ENCODE data around the gene HIVEP3.

Gene HIVEP3

GRCh38 chr1:41809692-41810091 lies 109.0 kb downstream of the HIVEP3 start:
- no peak for DNase-seq

GRCh38 chr1:41807390-41807789 lies 111.3 kb downstream of the HIVEP3 start:
- DNase-seq = no peak

GRCh38 chr1:41806472-41807155 lies 112.1 kb downstream of the HIVEP3 start:
- no peak for DNase-seq

DNA sequence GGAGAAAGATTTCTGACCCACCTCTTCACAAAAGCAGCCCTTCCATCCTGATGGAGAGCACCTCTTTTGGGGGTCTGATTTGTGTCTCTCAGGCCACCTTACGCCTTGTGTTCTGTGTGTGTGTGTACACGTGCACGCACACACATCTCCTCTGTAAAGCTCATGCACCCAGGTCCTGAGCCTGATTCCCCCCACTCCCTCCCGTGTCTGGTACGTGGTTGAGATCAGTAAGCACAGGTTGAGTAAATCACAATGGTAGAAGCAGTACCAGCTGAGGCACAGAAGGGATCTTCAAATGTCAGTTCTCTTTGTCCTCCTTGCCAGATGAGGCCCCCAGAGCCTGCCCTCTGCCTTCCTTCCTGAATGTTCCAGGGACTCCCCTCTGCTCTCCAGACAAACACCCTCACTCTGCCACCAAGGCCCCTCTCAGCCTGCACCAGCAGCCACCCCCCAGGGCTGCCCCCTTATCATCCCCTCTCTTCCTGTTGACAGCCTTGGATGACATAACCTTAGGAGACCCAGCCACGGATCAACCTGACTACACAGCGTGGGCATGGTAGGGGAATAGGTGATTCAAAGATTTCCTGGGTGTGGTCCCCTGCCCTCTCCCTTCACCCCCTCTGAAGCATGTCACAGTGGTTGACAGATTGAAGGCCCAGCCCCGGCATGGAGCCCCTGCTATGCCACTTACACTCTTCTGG lies 112.8 kb downstream of the HIVEP3 start:
- DNase-seq = no peak

GRCh38 chr1:41804176-41804575 lies 114.5 kb downstream of the HIVEP3 start:
- no peak for DNase-seq

GRCh38 chr1:41803656-41804055 lies 115.1 kb downstream of the HIVEP3 start:
- no peak for DNase-seq

- no peak for DNase-seq
Observed at GRCh38 chr1:41802532-41803501, 115.9 kb downstream of the HIVEP3 start.

DNA sequence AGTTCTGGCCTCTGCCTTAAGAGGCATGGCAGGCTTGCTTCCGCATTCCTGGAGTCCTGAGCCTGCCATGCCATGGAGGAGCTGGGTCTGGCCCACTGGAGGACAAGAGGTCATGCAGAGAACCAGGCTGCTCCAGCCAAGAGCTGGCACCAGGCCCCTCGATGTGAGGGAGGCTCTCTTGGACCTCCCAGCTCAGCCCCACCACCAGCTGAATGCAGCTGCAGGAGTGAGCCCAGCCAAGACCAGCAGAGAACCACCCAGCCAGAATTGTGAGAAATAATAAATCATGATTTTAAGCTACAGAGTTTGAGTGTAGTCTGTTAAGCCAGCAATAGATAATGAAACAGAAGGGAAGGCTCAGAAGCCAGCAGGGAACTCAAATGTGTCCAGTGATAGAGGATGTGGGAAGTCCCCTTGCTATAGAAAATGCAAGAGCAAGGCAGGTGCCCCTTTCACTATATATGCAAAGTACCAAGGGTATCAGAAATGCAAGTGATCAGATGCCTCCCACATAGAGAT lies 118.4 kb downstream of the HIVEP3 start:
- no peak for DNase-seq

- DNase-seq = no peak
Observed at GRCh38 chr1:41799723-41800122, 119.0 kb downstream of the HIVEP3 start.

- no peak for DNase-seq
Observed at GRCh38 chr1:41799205-41799604, 119.5 kb downstream of the HIVEP3 start.

- DNase-seq = no peak
Observed at GRCh38 chr1:41795205-41795762, 123.4 kb downstream of the HIVEP3 start.

- no peak for DNase-seq
Observed at GRCh38 chr1:41794031-41794430, 124.7 kb downstream of the HIVEP3 start.

- DNase-seq = no peak
Observed at GRCh38 chr1:41792485-41792770, 126.3 kb downstream of the HIVEP3 start.

GRCh38 chr1:41791667-41792484 lies 126.8 kb downstream of the HIVEP3 start:
- no peak for DNase-seq

GRCh38 chr1:41790351-41790750 lies 128.4 kb downstream of the HIVEP3 start:
- DNase-seq = no peak

GRCh38 chr1:41789661-41790330 lies 128.9 kb downstream of the HIVEP3 start:
- no peak for DNase-seq

GRCh38 chr1:41788427-41788826 lies 130.3 kb downstream of the HIVEP3 start:
- no peak for DNase-seq

DNA sequence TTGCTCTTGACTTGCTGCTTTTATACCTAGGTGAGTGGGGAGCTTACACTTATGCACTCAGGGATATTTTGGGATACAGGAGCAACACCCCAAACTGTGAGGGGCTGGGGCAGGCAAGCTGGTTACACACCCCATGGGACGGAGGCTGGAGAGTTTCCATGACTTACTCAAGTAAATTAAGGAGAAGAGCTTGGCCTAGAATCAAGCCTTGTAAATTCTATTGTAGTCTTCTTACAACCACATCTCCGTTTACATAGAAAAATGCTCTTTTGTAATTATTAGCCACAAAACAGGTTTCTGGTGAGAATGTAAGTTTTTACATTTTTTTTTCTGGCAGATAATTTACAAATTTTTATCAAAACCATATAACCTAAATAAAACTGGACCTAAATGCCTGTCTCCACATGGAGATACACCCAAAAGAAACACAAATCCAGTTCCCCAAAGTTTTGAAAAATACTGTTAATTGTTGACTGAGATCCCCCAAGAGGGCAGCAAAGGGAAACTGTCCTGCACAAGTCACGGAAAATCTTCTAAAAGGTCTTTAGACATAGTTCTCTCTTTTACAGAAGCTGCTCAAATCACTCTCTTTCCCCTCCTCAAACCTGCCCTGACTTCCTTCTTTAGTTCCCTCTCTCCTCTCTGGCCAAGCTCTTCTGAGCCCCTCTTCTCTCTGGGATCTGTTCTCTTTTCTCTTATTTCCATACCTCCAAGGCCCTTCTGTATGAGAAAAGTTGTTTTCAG lies 134.0 kb downstream of the HIVEP3 start:
- no peak for DNase-seq

DNA sequence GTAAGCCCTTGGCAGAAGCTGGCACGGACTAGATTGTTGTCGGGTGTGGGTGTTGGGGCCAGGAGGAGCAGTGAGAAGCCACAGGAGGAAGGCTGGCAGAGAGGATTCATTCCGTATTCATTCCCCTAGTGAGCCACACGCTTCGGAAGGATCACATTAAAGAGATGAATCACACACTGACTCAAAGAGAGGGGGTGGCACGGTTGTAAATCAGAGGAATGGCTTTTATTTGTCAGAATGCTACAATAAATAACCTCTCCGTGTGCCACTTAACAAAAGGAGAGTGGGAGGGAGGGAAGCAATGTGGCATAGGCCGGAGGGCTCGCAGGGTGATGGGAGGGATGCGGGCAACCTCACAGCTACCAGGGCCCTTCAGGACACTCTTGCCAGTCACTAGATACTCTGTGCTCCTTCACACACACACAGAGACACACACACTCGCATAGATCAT lies 135.5 kb downstream of the HIVEP3 start:
- no peak for DNase-seq

- no peak for DNase-seq
Observed at GRCh38 chr1:41780916-41781315, 137.8 kb downstream of the HIVEP3 start.

- no peak for DNase-seq
Observed at GRCh38 chr1:41780322-41780721, 138.4 kb downstream of the HIVEP3 start.

Measured in 8988T (cell line).